Mammary epithelial cell (primary cell): ENCODE results near the gene NSUN7.

Experiments
- EZH2 ChIP-seq: IDR thresholded peaks from 2 replicates; pipeline ENCODE4 v1.6.1; 2012; ENCODE audit warnings: low read length, inconsistent platforms, borderline replicate concordance
- TF ChIP-seq, protein P1 (sequence below), 2 donors: IDR thresholded peaks in 1 of 2; conservative IDR thresholded peaks in 1 of 2; 2 replicates each; pipeline ENCODE4 v1.5.1; 2011 to 2012; ENCODE audit warnings: inconsistent platforms in 2 of 2, low read length in 2 of 2, mild to moderate bottlenecking in 2 of 2, control low read depth in 1 of 2, low read depth in 1 of 2; ENCODE audit not compliant: insufficient read depth in 1 of 2; ENCODE audit errors: extremely low read depth in 1 of 2

DNA sequence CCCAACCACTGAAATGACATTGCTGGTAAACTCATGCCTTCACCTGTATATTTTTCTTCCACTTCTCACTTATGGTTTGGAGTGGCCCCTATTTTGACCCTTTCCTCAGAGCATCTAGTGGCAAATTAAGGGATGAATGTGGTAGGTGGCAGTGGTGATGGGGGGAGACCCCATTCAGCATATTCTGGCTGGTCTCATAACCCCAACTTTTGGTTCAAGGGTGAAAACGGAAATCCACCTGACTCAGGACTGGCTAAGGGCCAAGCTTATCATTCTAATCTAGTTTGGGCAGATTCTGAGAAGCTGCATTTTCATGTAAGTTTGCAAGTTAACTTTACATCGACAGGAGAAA, 47.0 kb upstream of the NSUN7 start:
- TF ChIP-seq, protein P1, sequence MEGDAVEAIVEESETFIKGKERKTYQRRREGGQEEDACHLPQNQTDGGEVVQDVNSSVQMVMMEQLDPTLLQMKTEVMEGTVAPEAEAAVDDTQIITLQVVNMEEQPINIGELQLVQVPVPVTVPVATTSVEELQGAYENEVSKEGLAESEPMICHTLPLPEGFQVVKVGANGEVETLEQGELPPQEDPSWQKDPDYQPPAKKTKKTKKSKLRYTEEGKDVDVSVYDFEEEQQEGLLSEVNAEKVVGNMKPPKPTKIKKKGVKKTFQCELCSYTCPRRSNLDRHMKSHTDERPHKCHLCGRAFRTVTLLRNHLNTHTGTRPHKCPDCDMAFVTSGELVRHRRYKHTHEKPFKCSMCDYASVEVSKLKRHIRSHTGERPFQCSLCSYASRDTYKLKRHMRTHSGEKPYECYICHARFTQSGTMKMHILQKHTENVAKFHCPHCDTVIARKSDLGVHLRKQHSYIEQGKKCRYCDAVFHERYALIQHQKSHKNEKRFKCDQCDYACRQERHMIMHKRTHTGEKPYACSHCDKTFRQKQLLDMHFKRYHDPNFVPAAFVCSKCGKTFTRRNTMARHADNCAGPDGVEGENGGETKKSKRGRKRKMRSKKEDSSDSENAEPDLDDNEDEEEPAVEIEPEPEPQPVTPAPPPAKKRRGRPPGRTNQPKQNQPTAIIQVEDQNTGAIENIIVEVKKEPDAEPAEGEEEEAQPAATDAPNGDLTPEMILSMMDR (conservative IDR thresholded peaks at IDR 0.05 in 1 of 2, IDR thresholded peaks at IDR 0.05 in 1 of 2; ENCODE audit: extremely low read depth in 1 of 2, insufficient read depth in 1 of 2, low read depth in 1 of 2, low read length in 2 of 2) = no peak
- no peak for TF ChIP-seq EZH2
